Skeletal muscle tissue (tissue), 4 donors: ENCODE results near the gene NFKBIZ. TPM values are rescaled to one million over a fixed set of nuclear protein-coding genes. Genes with fewer than 3 reads are reported as not detected.

ENCODE experiments used
- H3K27ac ChIP-seq: one replicate; pipeline ENCODE4 v1.7.0; 2013; ENCODE audit warnings: mild to moderate bottlenecking, low read depth, low read length, inconsistent platforms
- H3K27me3 ChIP-seq, 3 donors: one replicate each; pipeline ENCODE4 v1.7.0; 2013; ENCODE audit warnings: low read length in 3 of 3; ENCODE audit not compliant: control insufficient read depth in 3 of 3, insufficient read depth in 3 of 3
- H3K36me3 ChIP-seq, 3 donors: one replicate each; pipeline ENCODE4 v1.7.0; 2013; ENCODE audit warnings: low read length in 3 of 3; ENCODE audit not compliant: control insufficient read depth in 3 of 3, insufficient read depth in 3 of 3
- H3K4me1 ChIP-seq, 3 donors: one replicate each; pipeline ENCODE4 v1.7.0; 2013; ENCODE audit warnings: low read length in 3 of 3, mild to moderate bottlenecking in 3 of 3; ENCODE audit not compliant: control insufficient read depth in 3 of 3, insufficient read depth in 3 of 3
- H3K4me3 ChIP-seq, 3 donors: one replicate each; pipeline ENCODE4 v1.7.0; 2013; ENCODE audit warnings: low read length in 3 of 3
- H3K9ac ChIP-seq, 3 donors: one replicate each; pipeline ENCODE4 v1.7.0; 2013; ENCODE audit warnings: low read length in 3 of 3, mild to moderate bottlenecking in 3 of 3, moderate library complexity in 2 of 3, low read depth in 1 of 3
- H3K9me3 ChIP-seq, 3 donors: one replicate each; pipeline ENCODE4 v1.7.0; 2013; ENCODE audit warnings: low read length in 3 of 3; ENCODE audit not compliant: control insufficient read depth in 3 of 3
- total RNA-seq: library from RNA; depleted of rRNA; stranded (reverse); fragments of >200 nt; gene quantifications from one replicate; pipeline ENCODE4 v1.2.3, GENCODE V29; 2014
- donor health status: Osteomylitis.

NFKBIZ gene
- total RNA-seq, 1 donor from 2014 or later: 7.8 TPM

- Histone ChIP-seq H3K27me3 (no peaks in the 10 kb centered on the region), H3K9me3 (no peaks in the 10 kb centered on the region), H3K9ac (no peak overlapping the region), H3K4me1 (peaks cover 2 to 10% (median 4%) of the 10 kb centered on the region in 3 donors), H3K4me3 (no peak overlapping the region), H3K36me3 (peaks cover 0 to 3% (median 0%) of the 10 kb centered on the region in 3 donors), H3K27ac (no peak overlapping the region)
Measured at GRCh38 chr3:101835676-101836075, 13.6 kb upstream of the NFKBIZ start.

- Histone ChIP-seq H3K4me1 (peaks cover 2 to 10% (median 4%) of the 10 kb centered on the region in 3 donors), H3K27ac (no peak overlapping the region)
Measured at GRCh38 chr3:101836160-101836559, 13.2 kb upstream of the NFKBIZ start.

GRCh38 chr3:101836652-101837598, 12.4 kb upstream of the NFKBIZ start:
- Histone ChIP-seq H3K27me3 (no peaks in the 10 kb centered on the region), H3K4me1 (peaks cover 2 to 10% (median 4%) of the 10 kb centered on the region in 3 donors), H3K4me3 (no peak overlapping the region), H3K36me3 (peaks cover 0 to 3% (median 0%) of the 10 kb centered on the region in 3 donors), H3K9me3 (no peaks in the 10 kb centered on the region), H3K9ac (no peak overlapping the region), H3K27ac (no peak overlapping the region)

More at GRCh38 chr3:101836160-101836559, 13.2 kb upstream of the NFKBIZ start:
- peaks cover 0 to 3% (median 0%) of the 10 kb centered on the region in 3 donors for H3K36me3 ChIP-seq
- no peak overlapping the region for H3K4me3 ChIP-seq
- no peaks in the 10 kb centered on the region for H3K9me3 ChIP-seq
- no peak overlapping the region for H3K9ac ChIP-seq
- H3K27me3 ChIP-seq: no peaks in the 10 kb centered on the region

GRCh38 chr3:101838691-101839090, 10.6 kb upstream of the NFKBIZ start:
- Histone ChIP-seq H3K9ac (no peak overlapping the region), H3K36me3 (peaks cover 0 to 3% (median 0%) of the 10 kb centered on the region in 3 donors), H3K27ac (no peak overlapping the region), H3K9me3 (no peaks in the 10 kb centered on the region), H3K4me1 (peaks cover 2 to 10% (median 4%) of the 10 kb centered on the region in 3 donors), H3K27me3 (no peaks in the 10 kb centered on the region), H3K4me3 (no peak overlapping the region)

GRCh38 chr3:101840066-101840465, 9.2 kb upstream of the NFKBIZ start:
- peaks cover 2 to 10% (median 4%) of the 10 kb centered on the region in 3 donors for H3K4me1 ChIP-seq
- H3K27ac ChIP-seq: no peak overlapping the region
- H3K27me3 ChIP-seq: no peaks in the 10 kb centered on the region
- no peaks in the 10 kb centered on the region for H3K36me3 ChIP-seq
- H3K9ac ChIP-seq: no peak overlapping the region
- H3K9me3 ChIP-seq: no peaks in the 10 kb centered on the region
- no peak overlapping the region for H3K4me3 ChIP-seq

GRCh38 chr3:101842245-101842934, 6.9 kb upstream of the NFKBIZ start:
- Histone ChIP-seq H3K27me3 (no peaks in the 10 kb centered on the region), H3K4me3 (no peak overlapping the region), H3K4me1 (peaks cover 0 to 3% (median 0%) of the 10 kb centered on the region in 3 donors), H3K9me3 (no peaks in the 10 kb centered on the region), H3K9ac (no peak overlapping the region), H3K36me3 (no peaks in the 10 kb centered on the region), H3K27ac (no peak overlapping the region)

- Histone ChIP-seq H3K4me1 (peaks cover 0 to 3% (median 0%) of the 10 kb centered on the region in 3 donors), H3K9me3 (no peaks in the 10 kb centered on the region), H3K27ac (no peak overlapping the region), H3K27me3 (no peaks in the 10 kb centered on the region), H3K9ac (no peak overlapping the region), H3K36me3 (no peaks in the 10 kb centered on the region), H3K4me3 (no peak overlapping the region)
Measured at GRCh38 chr3:101842935-101843330, 6.4 kb upstream of the NFKBIZ start.

- Histone ChIP-seq H3K36me3 (no peaks in the 10 kb centered on the region), H3K9ac (no peak overlapping the region), H3K4me1 (peaks cover 2 to 5% (median 3%) of the 10 kb centered on the region in 3 donors), H3K9me3 (no peaks in the 10 kb centered on the region), H3K27ac (no peak overlapping the region), H3K27me3 (no peaks in the 10 kb centered on the region), H3K4me3 (no peak overlapping the region)
Measured at GRCh38 chr3:101845425-101845824, 3.9 kb upstream of the NFKBIZ start.

- Histone ChIP-seq H3K36me3 (no peaks in the 10 kb centered on the region), H3K9ac (no peak overlapping the region), H3K4me3 (no peak overlapping the region), H3K27ac (no peak overlapping the region), H3K9me3 (no peaks in the 10 kb centered on the region), H3K27me3 (no peaks in the 10 kb centered on the region), H3K4me1 (peaks cover 2 to 9% (median 3%) of the 10 kb centered on the region in 3 donors)
Measured at GRCh38 chr3:101846709-101847108, 2.6 kb upstream of the NFKBIZ start.

- H3K4me1 ChIP-seq: peaks cover 2 to 9% (median 3%) of the 10 kb centered on the region in 3 donors
- H3K36me3 ChIP-seq: peaks cover 0 to 5% (median 3%) of the 10 kb centered on the region in 3 donors
- no peak overlapping the region for H3K27ac ChIP-seq
- no peaks in the 10 kb centered on the region for H3K27me3 ChIP-seq
- H3K9ac ChIP-seq: no peak overlapping the region
- no peaks in the 10 kb centered on the region for H3K9me3 ChIP-seq
- H3K4me3 ChIP-seq: no peak overlapping the region
Measured at GRCh38 chr3:101847328-101847727, 2.0 kb upstream of the NFKBIZ start.
